Jurkat, Clone E6-1 (cell line): ENCODE results near the gene RASSF1.
A peak's percentile ranks its signal among the peaks of the same experiment; 100 is the strongest.
"Not testable (repeated sequence)": the region's sequence is repeated elsewhere in the genome, so short reads cannot be mapped to it uniquely, and the experiment has no call there.

Source experiments
- DNase-seq: peaks from one replicate; pipeline ENCODE4 v3.0.0-alpha.2; 2011; ENCODE audit warnings: low read depth, low spot score
- H3K4me3 ChIP-seq: 2 replicates; pipeline ENCODE4 v1.5.1; 2011; ENCODE audit warnings: mild to moderate bottlenecking, low read length, control low read depth, moderate library complexity

Gene RASSF1

DNA sequence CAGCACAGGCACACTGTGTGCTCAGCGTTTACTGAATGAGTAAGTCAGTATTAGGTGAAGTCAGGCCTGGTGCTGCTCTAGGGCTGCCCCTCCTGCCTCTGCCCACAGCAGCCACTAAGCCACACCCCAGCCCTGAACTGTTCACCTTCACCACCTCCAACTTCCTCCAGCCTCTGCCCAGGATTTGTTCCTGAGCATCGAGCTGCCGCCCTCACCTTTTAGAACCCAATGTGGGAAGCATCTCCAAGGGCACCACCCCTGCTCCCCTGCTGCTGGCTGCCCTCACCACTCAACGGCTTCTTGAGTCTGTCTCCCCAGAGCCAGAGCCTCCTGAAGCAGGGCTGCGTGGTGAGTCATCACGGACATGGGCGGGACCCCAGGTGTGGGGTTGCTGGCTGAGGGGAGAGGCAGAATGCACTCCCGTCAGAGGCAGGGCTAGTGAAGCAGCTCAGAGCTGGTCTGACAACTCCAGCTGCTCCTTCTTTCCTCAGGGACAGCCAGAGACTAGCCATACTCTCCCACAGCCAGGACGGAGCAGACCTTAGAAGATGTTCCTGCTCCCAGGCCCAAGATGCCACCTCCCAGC lies 23.9 kb downstream of the RASSF1 start:
- H3K4me3 ChIP-seq = no peak overlapping the region
- DNase-seq = no peak

DNA sequence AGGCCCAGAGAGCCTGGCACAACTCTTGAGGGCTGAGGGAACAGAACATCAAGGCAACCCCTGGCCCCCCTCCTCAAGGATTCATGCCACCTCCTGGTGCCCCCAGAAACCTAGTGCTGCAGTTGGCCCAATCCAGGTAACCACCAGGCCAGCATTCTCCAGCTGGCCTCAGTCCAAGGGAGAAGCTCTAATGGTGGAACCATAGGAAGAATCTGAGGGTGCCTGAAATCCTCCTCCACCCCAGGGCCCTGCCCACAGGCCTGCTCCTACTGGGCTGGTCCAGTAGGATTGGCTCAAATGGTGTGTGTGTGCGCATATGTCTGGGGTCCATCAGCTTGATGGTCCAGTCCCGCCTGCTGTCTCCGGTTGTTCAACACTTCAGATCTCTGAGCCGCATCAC lies 25.8 kb downstream of the RASSF1 start:
- no peak overlapping the region for H3K4me3 ChIP-seq
- DNase-seq = no peak

DNA sequence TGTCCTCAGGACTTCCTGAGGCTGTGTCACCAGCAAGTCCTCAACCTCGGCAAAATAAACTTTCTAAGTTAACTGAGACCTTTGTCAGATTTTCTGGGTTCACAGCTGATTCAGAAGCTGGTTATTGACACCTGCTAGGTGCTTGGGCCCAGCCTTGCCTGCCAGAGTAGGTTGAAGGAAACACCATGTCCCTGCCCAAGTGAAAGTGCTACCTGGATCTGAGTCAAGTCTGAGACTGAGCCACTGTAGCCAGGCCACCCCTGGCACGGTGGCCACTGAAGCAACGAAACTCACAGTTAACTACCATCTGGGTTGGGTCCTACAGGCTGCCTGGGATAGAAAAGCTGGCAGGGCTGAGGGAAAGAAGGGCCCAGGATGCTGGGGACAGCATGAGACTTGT lies 26.3 kb downstream of the RASSF1 start:
- DNase-seq = no peak

DNA sequence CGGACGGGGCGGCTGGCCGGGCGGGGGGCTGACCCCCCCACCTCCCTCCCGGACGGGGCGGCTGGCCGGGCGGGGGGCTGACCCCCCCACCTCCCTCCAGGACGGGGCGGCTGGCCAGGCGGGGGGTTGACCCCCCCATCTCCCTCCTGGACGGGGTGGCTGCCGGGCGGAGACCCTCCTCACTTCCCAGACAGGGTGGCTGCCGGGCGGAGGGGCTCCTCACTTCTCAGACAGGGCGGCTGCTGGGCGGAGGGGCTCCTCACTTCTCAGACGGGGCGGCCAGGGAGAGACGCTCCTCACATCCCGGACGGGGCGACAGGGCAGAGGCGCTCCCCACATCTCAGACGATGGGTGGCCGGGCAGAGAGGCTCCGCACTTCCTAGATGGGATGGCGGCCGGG lies 28.6 kb downstream of the RASSF1 start:
- not testable (repeated sequence) for H3K4me3 ChIP-seq, DNase-seq

More for the DNA sequence above, 26.3 kb downstream of the RASSF1 start:
- no peak overlapping the region for H3K4me3 ChIP-seq

DNA sequence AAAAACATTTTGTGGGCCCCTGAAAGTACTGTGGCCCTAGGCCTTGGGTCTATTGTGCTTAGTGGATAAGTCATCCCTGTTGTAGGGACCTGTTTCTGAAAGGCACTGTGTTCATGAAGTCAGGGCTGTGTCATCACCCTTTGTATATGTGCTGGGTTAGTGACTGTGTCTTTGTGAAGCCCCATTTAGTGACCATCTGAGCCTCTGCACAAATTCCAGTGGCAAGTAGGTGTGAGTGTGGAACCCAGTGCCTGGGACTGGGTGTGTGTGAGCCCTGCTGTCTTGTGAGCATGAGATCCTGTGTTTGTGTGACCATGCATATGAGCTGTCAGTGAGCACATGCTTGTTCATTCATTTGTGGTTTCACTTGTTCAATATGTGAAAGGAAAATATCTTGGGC lies 36.0 kb downstream of the RASSF1 start:
- no peak for DNase-seq

DNA sequence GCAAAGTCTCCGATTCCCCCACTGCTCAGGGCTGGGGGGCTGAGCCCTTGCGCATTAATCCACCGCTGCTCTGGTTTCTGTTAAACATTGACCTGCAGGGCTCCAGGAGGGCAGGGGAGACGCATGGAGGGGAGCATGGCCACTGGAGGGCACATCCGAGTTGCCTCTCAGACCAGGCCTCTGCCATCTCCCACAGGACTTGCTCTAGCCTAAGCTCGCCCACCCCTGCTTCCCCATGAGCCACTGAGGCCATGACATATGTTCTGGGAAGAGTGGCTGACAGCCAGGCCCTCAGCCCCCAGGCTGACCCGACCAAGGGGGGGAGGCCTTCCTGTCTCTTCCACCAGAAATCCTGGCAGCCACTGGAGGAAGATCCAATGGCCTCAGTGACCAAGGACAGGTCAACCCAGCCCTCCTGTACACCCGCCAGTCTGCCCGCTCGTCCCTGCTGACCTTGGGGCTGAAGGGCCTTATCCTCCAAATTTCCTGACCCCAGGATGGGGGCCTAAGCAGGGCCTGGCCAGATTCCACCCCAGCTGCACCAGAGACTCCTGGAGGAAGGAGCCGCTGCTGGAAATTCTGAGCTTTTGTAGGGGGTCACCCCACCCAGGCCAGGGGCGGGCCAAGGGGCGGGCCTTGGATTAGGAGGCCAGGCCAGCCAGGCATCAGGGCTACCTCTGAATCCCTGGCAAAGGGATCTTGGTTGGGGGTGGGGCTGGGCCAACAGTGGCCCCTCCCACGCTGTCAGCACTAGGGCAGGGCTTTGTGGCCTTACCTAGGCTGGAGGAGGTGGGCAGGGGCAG lies 37.4 kb downstream of the RASSF1 start, which contains the start of gene HYAL1:
TSS of gene HYAL1 (minus strand) at position 562 of the 803 bp plus-strand sequence. CDS start 618 bp downstream, outside the sequence.
- DNase-seq = no peak
- H3K4me3 ChIP-seq = no peak within 1 kb of the TSS

More for the DNA sequence above, 36.0 kb downstream of the RASSF1 start:
- H3K4me3 ChIP-seq = no peak overlapping the region

DNA sequence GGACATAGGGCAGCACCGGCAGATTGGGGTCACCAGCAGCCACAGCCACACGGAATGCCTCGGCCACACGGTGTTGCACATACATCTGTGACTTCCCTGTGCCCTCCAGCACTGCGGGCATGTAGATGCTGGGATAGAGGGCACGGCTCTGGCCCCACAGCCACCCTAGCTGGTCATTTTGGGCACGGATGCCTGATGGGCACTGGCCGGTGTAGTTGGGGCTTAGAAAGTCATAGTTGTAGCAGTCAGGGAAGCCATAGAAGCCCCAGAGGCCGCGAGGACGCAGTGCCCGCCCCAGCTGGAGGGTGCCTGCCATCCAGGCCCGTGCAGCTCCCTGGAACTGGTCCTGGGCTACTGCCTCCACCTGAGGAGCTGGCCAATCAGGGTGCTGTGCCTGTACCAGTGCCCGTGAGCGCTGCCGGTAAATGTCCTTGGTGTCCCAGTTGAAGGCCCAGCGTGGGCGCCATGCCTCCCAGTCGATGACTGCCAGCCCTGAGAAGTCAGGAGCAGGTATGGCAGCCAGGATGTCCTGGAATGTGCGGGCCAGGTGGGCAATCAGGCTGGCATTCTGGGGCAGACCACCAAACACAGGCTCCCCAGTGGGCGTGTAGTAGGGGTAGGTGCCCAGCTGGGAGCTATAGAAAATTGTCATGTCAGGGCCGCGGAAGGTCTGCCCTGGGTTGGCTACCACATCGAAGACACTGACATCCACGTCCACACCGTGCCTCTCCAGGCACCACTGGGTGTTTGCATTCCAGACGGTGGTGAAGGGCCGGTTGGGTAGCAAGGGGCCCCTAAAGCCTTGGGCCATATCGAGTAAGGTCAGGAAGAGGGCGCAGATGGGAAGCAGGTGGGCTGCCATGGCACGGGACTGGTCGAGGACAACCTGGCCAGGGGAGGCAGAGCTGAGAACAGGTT lies 38.3 kb downstream of the RASSF1 start:
- no peak overlapping the region for H3K4me3 ChIP-seq
- no peak for DNase-seq

DNA sequence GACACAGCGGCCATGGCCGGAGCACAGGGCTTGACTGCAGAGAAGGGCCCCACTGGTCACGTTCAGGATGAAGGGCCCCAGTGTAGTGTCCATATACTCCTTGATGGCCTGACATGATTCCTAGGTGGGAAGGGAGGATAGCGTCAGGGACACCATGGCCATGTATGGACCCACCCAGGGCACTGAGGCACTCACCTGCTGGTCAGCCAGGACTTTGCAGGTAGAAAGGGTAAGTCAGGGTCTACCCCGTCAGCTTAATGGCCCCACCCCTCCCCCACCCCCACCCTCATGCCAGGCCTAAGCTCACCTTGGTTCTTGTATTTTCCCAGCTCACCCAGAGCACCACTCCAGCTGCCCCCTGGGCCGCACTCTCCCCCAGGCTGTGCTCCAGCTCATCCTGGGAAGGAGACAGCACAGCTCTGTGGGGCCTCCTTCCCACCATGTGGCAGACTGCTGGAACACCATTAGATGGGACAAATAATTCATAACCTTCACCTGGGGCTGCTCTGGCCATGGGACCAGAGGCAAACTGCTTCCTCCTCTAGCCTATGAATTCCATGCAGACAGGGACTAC lies 39.9 kb downstream of the RASSF1 start:
- no peak overlapping the region for H3K4me3 ChIP-seq
- DNase-seq = no peak

DNA sequence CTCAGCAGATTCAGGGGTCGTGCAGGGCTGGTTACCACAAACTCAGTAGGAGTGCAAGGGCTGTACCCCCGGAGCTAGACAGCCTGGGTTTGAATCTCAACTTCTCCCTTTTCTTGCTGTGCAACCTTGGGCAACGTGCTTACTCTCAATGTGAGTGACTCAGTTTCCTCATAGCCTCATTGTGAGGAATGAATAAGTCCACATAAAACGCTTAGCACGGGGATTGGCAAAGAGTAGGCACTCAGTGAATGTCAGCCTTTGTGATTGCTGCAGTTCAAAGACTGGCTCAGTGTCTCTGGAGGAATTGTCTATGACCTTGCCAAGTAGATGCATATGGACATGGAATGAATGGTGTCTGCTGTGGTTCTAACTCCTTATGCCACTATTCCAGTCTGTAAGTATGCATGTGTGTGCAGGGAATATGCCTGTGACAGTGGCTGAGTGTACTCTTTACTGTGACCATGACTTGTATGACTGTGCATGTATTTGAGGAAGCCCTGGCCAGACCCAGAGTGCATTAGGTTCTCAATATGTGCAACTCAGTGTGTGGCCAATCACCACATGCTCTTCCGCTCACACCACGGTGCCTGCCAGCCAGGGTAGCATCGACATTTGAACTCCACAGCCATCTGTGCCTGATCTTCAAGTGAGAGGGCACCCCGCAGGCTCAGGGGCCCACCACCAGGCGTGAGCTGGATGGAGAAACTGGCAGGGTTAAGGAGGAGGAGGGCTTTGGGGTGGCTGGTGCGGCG lies 40.5 kb downstream of the RASSF1 start:
- peak overlapping the region; percentile 71 for H3K4me3 ChIP-seq
- no peak for DNase-seq

DNA sequence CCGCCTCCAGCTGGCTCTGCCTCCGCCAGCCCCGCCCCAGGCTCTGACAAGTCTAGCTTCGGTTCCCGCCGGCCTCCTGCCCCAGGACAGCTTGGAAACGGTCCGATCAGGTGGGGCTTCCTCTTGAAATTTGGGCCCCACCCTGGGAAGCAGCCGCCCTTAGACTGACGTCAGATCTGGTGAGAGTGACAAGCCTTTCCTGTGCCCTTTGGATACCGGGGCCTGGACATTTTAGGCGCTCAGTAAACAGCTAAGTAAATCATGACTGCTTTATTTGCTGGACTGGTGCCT lies 41.1 kb downstream of the RASSF1 start:
- H3K4me3 ChIP-seq = peak overlapping the region; percentile 71

DNA sequence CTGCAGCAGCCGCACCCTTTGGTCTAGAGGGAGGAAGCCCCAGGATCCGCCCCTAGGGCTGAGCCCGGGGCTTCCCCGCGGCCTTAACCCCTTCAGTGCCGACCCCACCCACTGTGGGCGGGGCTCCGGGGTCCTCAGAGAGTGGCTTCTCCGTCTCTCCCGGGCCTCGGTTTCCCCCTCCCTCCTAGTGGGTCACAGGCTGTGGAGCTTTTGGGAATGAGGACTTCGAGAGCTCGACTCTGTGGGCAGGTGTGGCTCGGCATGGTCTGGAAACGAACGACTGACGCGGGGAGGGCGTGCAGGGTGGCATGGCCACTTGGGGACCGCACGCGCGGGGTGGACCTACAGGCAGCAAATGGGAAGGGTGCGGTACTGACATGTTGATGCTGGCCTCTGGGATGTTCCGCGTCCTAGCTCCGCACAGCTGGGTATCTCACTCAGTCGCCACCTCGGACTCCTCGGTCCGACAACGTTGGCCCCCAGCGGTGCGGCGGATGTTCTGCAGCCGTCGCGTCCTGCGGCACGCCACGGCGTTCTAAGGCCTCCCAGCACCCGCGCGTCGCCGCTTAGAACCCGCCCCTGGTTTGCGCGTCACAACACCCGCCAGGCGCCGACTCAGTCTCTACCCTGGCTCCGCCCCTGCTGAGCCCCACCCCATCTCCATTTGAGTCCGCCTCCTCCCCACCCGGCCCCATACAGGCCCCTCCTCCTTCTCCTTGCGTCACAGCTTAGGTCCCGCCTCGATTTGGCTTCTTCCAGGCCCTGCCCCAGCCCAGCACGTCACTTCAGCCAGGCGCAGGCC lies 41.6 kb downstream of the RASSF1 start, which contains the start of the genes HYAL3 and NAA80:
TSS of gene HYAL3 (minus strand) at position 570 of the 802 bp plus-strand sequence. CDS start 3,803 bp downstream, outside the sequence.
TSS of gene NAA80 (minus strand) at position 570 of the 802 bp plus-strand sequence. CDS start 1,942 bp downstream, outside the sequence.
- H3K4me3 ChIP-seq = peak within 1 kb of the TSS; percentile 94
- DNase-seq = peak; percentile 99

More for the DNA sequence above, 41.1 kb downstream of the RASSF1 start:
- no peak for DNase-seq

DNA sequence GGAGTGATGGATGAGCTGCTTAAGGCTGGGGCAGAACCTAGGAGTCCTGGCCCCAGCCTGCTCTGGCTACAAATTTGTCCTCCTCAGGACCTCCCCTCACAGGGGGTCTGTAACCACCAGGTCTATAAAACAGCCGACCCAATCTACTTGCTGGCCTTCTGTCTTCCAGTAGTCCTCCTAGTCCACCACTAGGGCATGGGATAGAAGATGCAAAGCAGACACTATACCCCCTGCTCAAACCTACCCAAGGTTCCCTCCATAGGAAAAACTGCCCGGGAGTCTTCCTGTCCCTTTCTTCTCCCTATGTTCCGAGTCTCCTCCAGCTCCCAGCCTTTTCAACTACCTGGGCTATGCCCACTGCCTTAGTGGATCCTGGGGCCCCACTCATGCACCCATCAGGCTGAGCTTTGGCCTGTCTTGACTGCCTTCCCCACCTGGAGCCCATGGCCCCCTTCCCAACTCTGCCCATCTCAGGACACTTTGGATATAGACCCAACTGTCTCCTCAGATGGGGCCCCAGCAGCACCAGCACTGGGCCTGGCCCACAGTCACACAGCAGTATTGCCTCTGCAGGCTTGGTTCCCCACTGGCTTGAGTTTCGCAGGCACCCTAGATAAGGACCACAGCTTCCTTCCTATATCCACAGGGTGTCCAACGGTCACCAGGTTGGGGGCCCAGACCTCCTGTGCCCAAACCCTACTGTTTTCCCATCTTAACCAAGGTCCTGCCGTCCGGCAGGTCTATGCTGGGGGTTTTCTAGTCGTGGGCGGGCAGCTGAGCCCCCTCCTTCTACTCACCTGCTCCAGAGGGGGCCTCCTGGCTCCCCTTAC lies 42.5 kb downstream of the RASSF1 start:
- DNase-seq = no peak

DNA sequence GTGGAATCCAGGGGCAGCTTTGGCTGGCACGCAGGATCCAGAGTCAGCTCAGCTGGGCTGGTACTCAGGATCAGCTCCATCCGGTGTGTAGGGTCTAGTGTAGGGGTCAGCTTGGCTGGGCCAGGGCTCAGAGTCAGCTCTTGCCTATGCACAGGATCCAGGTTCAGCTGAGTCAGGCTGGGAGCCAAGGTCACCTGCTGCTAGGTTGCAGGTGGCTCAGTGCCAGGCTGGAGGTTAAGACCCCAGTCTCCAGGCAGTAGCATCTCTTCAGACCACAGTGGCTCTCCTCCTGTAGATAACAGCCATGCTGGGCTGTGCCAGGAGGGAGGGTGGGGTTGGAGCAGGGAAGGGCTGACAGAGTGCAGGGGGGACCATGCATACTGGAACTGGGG lies 43.3 kb downstream of the RASSF1 start:
- DNase-seq = no peak
- no peak overlapping the region for H3K4me3 ChIP-seq

More for the DNA sequence above, 42.5 kb downstream of the RASSF1 start:
- H3K4me3 ChIP-seq = peak overlapping the region; percentile 94

DNA sequence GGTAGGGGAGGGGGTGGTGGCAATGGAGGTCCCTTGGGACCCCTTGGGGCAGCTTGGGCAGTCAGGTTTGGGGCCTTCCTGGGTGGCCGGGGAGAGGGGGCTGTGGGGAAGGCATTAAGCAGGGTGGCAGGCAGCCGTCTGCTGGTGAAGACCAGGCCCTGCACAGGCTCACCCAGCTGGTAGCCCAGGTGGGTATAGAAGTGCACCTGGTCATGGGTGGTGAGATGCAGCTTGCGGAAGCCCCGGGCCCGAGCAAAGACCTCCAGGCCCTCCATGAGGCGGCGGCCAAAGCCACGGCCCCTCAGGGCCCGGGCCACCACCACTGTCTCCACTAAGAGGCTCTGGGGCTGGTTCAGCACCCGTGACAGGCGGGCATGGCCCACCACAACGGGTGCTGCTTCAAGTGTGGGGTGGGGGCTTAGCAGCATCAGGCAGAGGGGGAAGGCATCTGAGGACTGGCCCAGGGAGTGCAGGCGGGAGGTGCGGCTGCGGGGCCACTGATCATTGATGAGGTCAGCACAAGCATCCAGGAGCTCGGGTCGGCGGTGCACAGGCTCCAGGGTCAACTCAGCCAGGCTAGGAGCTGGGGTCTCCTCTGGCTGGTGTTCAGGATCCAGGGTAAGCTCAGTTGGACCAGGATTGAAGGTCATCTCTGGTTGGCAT lies 43.8 kb downstream of the RASSF1 start:
- H3K4me3 ChIP-seq = no peak overlapping the region

DNA sequence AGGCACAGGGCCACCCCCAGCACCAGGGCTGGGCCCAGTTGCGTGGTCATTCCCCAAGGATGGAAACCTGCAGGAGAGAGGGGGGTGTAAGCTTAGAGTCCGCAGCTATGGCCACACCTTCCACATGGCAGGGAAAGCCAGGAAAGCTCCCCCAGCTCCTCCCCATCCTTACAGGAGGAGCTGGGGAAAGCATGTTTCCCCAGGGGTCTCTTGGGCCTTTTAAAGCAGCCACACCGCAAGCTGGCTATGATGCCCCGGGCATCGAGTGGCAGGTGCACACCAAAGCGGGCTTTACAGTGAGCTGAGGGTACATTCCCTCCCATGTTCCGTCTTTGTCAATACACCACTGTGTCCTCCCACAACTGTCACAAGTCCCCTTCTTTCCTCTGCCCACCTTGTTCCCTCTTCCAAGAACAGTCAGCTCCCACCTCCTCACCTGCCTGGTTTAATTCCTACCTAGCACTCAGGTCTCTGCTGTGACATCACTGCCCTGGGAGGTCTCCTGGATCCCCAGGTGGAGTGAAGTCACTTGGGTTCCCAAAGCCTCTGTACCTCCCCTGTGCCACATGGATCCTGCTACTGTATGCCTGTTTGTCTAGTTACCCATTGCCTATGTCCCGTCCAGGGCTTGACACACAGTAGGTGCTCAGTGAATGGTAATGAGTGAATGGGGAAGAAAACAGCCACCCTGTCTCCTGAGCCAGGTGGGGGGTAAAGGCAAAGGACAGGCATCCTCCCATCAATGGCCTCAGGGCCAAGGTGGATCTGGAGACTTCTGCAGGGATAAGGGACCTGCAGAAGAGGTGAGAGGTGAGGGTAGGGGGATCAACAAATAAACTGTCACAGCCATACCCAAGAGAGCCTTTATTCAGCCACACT lies 44.8 kb downstream of the RASSF1 start:
- no peak for DNase-seq
- H3K4me3 ChIP-seq = no peak overlapping the region

More for the DNA sequence above, 43.8 kb downstream of the RASSF1 start:
- DNase-seq = no peak
